ENCODE data around the gene GMDS.

The GMDS gene

DNA sequence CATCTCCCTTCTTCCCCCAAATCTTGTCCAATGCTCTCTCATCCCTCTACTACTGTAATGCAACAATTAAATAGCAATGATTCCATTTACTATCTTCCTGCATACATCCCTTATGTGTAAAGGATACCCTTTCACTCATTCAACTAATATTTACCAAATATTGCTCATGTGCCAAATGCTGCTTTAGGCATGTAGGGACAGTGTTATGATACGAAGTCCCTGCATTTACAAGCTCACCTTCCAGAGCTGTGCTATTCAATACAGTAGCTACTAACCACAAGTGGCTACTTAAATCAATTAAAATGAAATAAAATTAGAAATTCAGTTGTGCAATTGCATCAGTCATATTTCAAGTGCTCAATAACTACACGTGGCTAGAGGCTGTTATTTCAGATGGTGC, 41.1 kb downstream of the GMDS start:
- no peak overlapping the region for H3K4me3 ChIP-seq (ENCODE audit: low read length)
- no peak for TF ChIP-seq ZNF274 (IDR thresholded peaks at IDR 0.05; ENCODE audit: low read depth, low read length)

DNA sequence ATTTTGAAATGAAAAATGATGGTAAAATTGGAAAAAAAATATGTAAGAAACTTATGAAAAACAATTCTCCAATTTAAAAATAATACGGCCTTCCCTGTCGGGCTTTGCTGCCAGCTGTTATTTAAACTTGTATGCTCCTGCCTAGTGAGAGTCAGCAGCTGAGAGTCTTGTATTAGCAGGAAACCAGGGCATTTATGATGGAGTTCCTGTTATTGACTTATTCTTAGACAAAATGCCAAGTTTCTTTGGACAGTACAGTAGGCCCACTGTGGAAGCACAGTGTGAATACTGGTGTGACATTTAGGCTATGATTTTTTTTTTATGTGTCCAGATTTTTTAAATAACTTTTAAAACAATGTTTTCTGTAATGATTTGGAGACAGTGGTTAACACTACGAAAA, 42.1 kb downstream of the GMDS start:
- TF ChIP-seq ZNF274 (IDR thresholded peaks at IDR 0.05; ENCODE audit: low read depth, low read length), result no peak
- no peak overlapping the region for H3K4me3 ChIP-seq (ENCODE audit: low read length)

DNA sequence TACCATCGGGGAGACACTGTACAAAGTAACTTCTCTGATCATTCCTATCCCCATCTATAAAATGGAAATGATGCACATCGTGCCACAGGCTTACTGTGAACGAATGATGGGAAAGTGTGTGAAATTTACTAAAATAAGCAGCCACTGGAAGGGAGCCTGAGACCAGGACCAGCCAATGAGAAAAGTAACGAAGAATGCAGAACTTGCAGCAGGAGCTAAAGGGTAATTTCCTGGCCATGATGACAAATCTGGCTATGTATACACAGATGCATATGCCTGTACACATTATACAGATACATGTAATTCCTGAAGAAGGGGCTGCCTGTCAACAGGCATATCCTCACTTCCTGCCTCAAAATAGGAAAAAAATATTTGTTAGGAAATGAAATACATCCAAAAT, 47.4 kb downstream of the GMDS start:
- H3K4me3 ChIP-seq (ENCODE audit: low read length), result no peak overlapping the region
- TF ChIP-seq ZNF274 (IDR thresholded peaks at IDR 0.05; ENCODE audit: low read depth, low read length), result no peak

DNA sequence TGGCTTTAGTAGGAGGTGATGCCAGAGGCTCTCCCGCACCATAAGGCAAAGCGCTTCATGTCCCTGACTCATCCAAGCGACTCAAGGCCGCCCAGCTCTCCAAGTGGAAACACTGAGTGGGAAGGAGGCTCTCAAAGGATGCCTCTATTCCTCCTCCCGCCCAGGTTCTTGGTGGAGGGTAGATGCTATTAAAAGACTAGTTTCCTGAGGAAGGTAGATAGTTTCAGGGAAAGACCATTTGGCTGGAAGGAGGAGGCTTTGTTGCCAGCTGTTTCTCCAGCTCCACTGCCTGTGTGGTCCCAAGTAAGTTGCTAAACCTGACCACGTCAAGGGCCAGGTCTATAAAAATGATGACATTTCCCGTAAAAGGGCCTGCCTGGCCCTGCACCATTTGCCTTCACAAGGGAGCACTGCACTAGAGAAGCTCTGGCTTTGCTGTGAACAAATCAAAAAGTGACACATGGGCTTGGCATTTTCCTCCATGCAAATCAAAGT, 48.2 kb downstream of the GMDS start:
- TF ChIP-seq ZNF274 (IDR thresholded peaks at IDR 0.05; ENCODE audit: low read depth, low read length), result no peak

DNA sequence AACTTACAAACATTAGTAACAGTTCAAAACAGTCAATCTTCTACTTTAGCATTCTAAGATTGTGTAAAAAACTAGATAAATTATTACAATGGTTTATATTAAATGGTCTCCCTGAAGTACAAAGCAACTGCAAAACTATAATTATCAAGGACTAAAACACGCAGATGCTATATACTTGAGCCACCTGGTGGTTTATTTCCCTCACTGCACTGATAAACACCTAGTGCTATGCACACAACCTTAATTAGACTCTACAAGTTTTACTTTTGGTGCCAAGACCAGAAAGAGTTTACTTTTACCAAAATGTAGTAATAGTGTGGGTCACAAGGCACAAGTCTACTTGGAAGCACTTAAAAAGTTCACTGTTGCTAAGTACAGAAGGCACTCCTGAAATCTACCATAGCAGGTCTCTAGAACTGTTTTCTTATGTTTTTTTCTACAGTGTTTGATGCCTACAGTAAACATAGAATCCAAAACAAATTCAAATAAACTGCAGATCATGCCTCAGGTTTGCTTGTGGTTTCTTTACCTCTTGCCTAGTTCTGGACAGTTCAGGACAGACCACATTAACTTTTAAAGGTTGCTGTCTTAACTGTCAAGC, 49.2 kb downstream of the GMDS start:
- no peak overlapping the region for H3K4me3 ChIP-seq (ENCODE audit: low read length)
- TF ChIP-seq ZNF274 (IDR thresholded peaks at IDR 0.05; ENCODE audit: low read depth, low read length), result no peak

More for the DNA sequence above, 48.2 kb downstream of the GMDS start:
- H3K4me3 ChIP-seq (ENCODE audit: low read length), result no peak overlapping the region

DNA sequence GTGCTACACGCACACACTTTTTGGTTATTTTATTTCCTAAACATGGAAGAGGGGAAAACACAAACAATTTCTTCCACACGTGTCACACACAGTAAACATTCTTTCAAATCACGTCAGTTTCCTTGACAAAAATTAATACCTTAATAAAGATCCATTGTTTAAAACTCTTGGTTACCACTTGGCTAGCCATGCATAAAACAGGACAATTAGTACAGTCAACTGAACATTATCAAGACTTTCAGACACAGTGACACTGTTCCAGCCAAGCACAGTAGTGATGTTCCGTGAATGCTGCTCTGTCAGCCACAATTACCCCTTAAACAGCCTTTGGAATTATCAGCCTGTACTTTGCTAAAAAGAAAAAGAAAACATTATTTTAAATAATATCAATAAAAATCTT, 50.8 kb downstream of the GMDS start:
- no peak overlapping the region for H3K4me3 ChIP-seq (ENCODE audit: low read length)
- no peak for TF ChIP-seq ZNF274 (IDR thresholded peaks at IDR 0.05; ENCODE audit: low read depth, low read length)

DNA sequence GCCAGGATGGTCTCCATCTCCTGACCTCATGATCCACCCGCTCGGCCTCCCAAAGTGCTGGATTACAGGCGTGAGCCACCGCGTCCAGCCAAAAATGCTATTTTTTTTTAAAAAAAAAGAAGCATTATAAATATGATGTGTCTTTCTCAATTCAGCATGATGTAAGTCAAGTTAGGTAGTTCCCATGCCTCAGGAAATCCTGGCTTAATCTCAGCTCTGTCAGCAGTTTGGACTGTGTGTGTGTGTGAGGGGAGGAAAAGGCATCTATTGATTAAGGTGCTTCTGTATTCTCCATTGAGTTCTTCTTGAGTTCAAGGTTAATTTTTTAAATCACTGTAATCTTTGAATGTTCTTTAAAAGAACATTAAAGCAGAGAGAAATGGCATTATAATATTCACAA, 51.5 kb downstream of the GMDS start:
- H3K4me3 ChIP-seq (ENCODE audit: low read length), result no peak overlapping the region
- no peak for TF ChIP-seq ZNF274 (IDR thresholded peaks at IDR 0.05; ENCODE audit: low read depth, low read length)

DNA sequence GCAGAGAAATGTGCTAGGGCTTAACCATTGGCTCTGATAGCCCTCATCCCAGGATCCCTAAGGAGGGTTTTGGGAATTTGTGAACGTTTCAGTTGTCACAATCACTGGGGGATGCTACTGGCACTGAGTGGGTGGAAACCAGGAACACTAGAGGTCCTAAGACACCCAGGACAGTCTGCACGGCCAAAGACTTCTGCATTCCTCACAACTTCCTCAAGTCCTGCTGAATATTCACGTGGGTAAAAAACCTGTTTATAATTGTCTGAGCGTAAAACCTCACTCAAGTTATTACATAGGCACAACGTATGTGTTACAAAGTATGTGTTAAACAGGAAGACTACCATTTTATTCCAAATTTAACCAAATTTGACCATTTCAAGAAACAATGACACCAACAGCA, 52.4 kb downstream of the GMDS start:
- TF ChIP-seq ZNF274 (IDR thresholded peaks at IDR 0.05; ENCODE audit: low read depth, low read length), result no peak
- H3K4me3 ChIP-seq (ENCODE audit: low read length), result no peak overlapping the region

DNA sequence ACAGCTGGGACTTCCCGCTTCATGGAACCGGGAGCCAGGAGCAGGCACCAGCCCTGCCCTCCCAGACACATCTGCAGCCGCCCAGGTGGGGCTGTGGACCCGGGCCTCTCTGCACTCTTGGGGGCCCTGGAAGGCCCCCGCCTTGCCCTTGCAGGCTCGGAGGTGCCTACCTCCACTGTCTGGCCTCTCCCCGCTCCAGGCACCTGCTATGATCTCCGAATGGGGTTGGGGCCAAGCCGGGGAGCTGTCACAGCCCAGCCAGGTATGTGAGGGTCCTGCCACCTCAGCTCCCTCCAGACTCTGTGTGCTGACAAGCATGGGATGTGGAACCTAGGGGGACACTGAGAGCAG, 54.0 kb downstream of the GMDS start:
- no peak for TF ChIP-seq ZNF274 (IDR thresholded peaks at IDR 0.05; ENCODE audit: low read depth, low read length)
- H3K4me3 ChIP-seq (ENCODE audit: low read length), result no peak overlapping the region

DNA sequence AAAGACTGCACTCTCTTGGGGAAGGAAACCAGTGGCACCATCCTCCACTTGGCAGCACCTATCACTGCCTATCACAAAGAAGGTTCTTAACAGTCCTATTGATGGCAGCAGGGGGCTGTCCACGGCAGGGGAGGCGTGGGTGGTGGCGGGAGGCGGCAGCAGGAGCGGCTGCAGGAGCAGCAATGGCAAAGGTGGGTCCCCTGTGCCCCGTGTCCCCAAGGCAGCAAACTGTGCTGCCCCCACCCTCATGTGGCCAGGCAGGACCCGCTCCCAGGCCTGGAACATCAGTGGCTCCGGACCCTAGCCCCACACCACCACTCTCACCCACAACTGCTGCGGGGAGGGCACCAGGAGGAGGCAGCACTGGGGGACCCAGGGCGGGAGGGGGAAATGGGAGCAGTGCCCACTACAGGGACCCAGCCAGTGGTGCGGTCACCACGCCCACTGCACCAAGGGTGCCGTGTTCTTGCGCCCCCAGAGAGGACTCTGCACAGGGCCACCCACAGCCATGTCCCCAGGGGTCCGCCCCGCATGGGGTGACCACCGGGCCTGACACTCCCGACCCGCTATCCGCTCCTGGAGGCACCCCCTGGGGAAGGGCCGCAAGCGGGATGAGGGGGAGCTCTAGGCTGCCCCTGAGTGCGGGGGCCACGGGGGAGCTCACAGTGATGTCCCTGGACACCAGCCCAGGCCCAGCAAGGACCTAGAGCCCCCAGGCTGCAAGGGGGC, 54.6 kb downstream of the GMDS start:
- TF ChIP-seq ZNF274 (IDR thresholded peaks at IDR 0.05; ENCODE audit: low read depth, low read length), result no peak
- no peak overlapping the region for H3K4me3 ChIP-seq (ENCODE audit: low read length)

DNA sequence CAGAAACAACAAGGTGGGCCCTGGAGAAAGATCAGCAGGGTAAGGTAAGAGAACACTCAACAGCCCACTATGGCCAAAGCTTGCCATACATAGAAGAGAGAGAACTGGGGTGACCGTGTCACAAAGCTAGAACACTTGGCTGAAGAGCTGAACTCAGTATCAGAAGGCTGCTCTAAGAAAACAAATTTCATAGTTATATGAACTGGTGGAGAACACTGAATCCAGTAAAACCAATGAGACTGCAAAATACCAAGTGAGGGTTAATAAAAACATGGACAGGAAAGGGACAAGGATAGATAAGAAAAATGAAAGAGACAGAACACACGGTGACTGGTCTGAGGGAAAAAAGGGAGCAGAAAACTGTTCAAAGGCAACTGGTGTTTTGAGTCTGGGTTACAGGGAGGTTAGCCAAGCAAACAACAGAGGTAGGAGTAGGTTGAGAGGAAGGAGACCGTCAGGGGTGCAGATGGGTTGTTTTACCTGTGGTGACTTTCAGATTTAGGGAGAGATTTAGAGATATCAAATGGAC, 56.5 kb downstream of the GMDS start:
- no peak for TF ChIP-seq ZNF274 (IDR thresholded peaks at IDR 0.05; ENCODE audit: low read depth, low read length)
- H3K4me3 ChIP-seq (ENCODE audit: low read length), result no peak overlapping the region

DNA sequence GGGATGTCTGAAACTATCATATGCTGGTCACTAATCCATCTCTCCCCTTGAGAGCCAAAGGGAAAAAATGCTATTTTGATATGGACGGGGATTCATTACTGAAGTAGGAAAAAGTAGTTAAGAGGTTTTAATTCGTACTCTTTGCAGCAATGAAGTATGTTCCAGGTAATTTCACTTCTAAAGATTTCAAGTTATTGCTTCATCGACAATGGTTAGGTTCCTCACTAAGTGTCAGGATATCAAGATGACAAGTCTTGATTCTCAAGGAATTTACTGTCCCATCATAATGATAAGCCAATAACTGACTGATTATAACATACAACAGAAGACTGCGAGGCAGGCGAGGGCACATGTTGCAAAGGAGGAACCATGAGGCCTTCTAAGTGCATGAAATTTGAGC, 57.0 kb downstream of the GMDS start:
- no peak overlapping the region for H3K4me3 ChIP-seq (ENCODE audit: low read length)
- no peak for TF ChIP-seq ZNF274 (IDR thresholded peaks at IDR 0.05; ENCODE audit: low read depth, low read length)

DNA sequence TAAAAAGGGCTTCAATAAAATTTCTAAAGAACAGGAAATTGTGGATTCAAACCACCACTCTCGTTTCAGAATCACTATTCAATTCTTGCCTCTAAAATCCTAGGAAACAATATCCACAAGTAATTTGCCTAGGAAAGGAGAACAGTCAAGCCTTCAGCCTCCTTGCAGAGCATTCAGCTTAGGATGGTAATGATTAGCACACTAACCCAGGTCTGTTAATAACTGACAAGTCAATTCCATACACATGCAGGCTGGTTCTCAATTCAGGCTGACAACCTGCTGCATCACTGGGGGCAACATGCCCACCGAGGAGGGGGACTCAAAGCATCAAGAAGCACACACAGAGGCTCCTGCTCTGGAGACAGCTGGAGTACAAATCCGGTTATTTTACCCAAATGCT, 57.6 kb downstream of the GMDS start:
- TF ChIP-seq ZNF274 (IDR thresholded peaks at IDR 0.05; ENCODE audit: low read depth, low read length), result no peak
- H3K4me3 ChIP-seq (ENCODE audit: low read length), result no peak overlapping the region

DNA sequence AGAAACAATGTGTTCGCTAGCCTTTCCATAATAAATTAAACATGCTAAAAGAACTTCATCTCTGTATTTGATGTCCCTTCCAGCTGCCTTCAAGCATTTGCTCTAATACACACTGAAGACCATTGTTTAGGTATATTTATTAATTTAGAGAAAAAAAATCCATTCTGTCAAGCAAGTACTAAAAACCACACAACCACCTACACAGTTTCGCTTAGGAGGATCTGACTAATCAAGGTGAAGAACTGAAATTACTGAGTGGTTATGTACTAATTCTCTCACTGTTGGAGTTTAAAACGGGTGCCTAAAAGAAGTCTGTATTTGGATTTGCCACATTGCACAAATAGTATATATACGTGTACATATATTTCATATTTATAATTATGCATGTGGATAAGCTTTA, 58.9 kb downstream of the GMDS start:
- H3K4me3 ChIP-seq (ENCODE audit: low read length), result no peak overlapping the region
- TF ChIP-seq ZNF274 (IDR thresholded peaks at IDR 0.05; ENCODE audit: low read depth, low read length), result no peak

DNA sequence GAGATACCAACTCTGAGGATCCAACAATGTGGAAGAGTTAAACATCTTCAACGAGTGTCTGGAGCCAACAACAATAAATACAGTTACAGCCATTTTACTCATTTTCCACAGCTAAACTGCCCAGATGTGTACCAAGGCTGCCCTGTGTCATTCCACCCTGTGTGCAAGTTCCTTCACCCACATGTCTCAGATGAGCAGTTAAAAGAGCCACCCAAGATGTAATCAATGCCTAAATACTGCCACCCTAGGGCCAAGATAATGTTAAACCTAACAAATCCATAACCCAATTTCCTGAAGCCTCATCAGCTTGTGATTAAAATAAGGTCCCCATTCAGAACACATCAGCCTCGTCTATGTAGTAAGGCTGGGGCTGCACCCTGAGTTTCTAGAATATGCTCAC, 59.9 kb downstream of the GMDS start:
- TF ChIP-seq ZNF274 (IDR thresholded peaks at IDR 0.05; ENCODE audit: low read depth, low read length), result no peak
- no peak overlapping the region for H3K4me3 ChIP-seq (ENCODE audit: low read length)

Measured in GM08714 (cell line).